NB4 (cell line): ENCODE data around the gene INCA1.

ENCODE experiments used
- POLR2A ChIP-seq: IDR thresholded peaks from 2 replicates; pipeline ENCODE4 v1.6.1; 2011; ENCODE audit warnings: mild to moderate bottlenecking; ENCODE audit not compliant: insufficient read length; ENCODE audit errors: extremely low read depth
- TF ChIP-seq, protein P1 (sequence below): IDR thresholded peaks from one replicate; pipeline ENCODE4 v1.5.1; 2012; ENCODE audit warnings: low read depth, low read length

- no peak for TF ChIP-seq POLR2A
- TF ChIP-seq, protein P1, sequence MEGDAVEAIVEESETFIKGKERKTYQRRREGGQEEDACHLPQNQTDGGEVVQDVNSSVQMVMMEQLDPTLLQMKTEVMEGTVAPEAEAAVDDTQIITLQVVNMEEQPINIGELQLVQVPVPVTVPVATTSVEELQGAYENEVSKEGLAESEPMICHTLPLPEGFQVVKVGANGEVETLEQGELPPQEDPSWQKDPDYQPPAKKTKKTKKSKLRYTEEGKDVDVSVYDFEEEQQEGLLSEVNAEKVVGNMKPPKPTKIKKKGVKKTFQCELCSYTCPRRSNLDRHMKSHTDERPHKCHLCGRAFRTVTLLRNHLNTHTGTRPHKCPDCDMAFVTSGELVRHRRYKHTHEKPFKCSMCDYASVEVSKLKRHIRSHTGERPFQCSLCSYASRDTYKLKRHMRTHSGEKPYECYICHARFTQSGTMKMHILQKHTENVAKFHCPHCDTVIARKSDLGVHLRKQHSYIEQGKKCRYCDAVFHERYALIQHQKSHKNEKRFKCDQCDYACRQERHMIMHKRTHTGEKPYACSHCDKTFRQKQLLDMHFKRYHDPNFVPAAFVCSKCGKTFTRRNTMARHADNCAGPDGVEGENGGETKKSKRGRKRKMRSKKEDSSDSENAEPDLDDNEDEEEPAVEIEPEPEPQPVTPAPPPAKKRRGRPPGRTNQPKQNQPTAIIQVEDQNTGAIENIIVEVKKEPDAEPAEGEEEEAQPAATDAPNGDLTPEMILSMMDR = no peak
These were observed 37.9 kb downstream of the INCA1 start for GRCh38 chr17:4959261-4959965.
